ENCODE measurements around the gene ELP2. TPM values are rescaled to one million over a fixed set of nuclear protein-coding genes. Genes with fewer than 3 reads are reported as not detected.

ELP2 gene
- polyA plus RNA-seq, 2 donors, result 22.7 to 40.3 TPM

GRCh38 chr18:36183987-36184386 is 54.3 kb downstream of the ELP2 start:
- H3K27ac ChIP-seq (ENCODE audit: low read depth in 2 of 2, low read length in 1 of 2), result no peak overlapping the region

GRCh38 chr18:36185157-36185556 is 55.5 kb downstream of the ELP2 start:
- H3K9me3 ChIP-seq (ENCODE audit: control insufficient read depth in 2 of 2, insufficient read depth in 1 of 2, low read depth in 1 of 2, low read length in 1 of 2), result no peaks in the 10 kb centered on the region
- H3K27me3 ChIP-seq (ENCODE audit: control insufficient read depth in 1 of 2, insufficient read depth in 2 of 2, low read length in 2 of 2), result no peaks in the 10 kb centered on the region
- WGBS, 2 donors, result 93 to 94% methylated on average over 3 of the region's 3 CpGs
- H3K4me3 ChIP-seq (ENCODE audit: low read depth in 1 of 2, low read length in 2 of 2), result no peak overlapping the region
- H3K4me1 ChIP-seq (ENCODE audit: control insufficient read depth in 2 of 2, insufficient read depth in 2 of 2, low read length in 1 of 2), result peaks cover 5 to 19% of the 10 kb centered on the region in 2 donors
- H3K27ac ChIP-seq (ENCODE audit: low read depth in 2 of 2, low read length in 1 of 2), result no peak overlapping the region
- no peaks in the 10 kb centered on the region for H3K36me3 ChIP-seq (ENCODE audit: control insufficient read depth in 2 of 2, insufficient read depth in 2 of 2, low read length in 1 of 2)

More at GRCh38 chr18:36183987-36184386, 54.3 kb downstream of the ELP2 start:
- Histone ChIP-seq H3K9me3 (ENCODE audit: control insufficient read depth in 2 of 2, insufficient read depth in 1 of 2, low read depth in 1 of 2, low read length in 1 of 2) (no peaks in the 10 kb centered on the region), H3K4me3 (ENCODE audit: low read depth in 1 of 2, low read length in 2 of 2) (no peak overlapping the region), H3K27me3 (ENCODE audit: control insufficient read depth in 1 of 2, insufficient read depth in 2 of 2, low read length in 2 of 2) (no peaks in the 10 kb centered on the region), H3K4me1 (ENCODE audit: control insufficient read depth in 2 of 2, insufficient read depth in 2 of 2, low read length in 1 of 2) (peaks cover 5 to 19% of the 10 kb centered on the region in 2 donors), H3K36me3 (ENCODE audit: control insufficient read depth in 2 of 2, insufficient read depth in 2 of 2, low read length in 1 of 2) (no peaks in the 10 kb centered on the region)
- 86 to 89% methylated on average over 2 of the region's 2 CpGs for WGBS, 2 donors

GRCh38 chr18:36185901-36186460 is 56.3 kb downstream of the ELP2 start:
- 83% methylated on average over 17 to 18 of the region's 18 CpGs for WGBS, 2 donors
- Histone ChIP-seq H3K9me3 (ENCODE audit: control insufficient read depth in 2 of 2, insufficient read depth in 1 of 2, low read depth in 1 of 2, low read length in 1 of 2) (no peaks in the 10 kb centered on the region), H3K27me3 (ENCODE audit: control insufficient read depth in 1 of 2, insufficient read depth in 2 of 2, low read length in 2 of 2) (no peaks in the 10 kb centered on the region), H3K4me3 (ENCODE audit: low read depth in 1 of 2, low read length in 2 of 2) (no peak overlapping the region), H3K36me3 (ENCODE audit: control insufficient read depth in 2 of 2, insufficient read depth in 2 of 2, low read length in 1 of 2) (no peaks in the 10 kb centered on the region), H3K4me1 (ENCODE audit: control insufficient read depth in 2 of 2, insufficient read depth in 2 of 2, low read length in 1 of 2) (peaks cover 5 to 19% of the 10 kb centered on the region in 2 donors), H3K27ac (ENCODE audit: low read depth in 2 of 2, low read length in 1 of 2) (no peak overlapping the region)

- Histone ChIP-seq H3K9me3 (ENCODE audit: control insufficient read depth in 2 of 2, insufficient read depth in 1 of 2, low read depth in 1 of 2, low read length in 1 of 2) (no peaks in the 10 kb centered on the region), H3K4me3 (ENCODE audit: low read depth in 1 of 2, low read length in 2 of 2) (peak overlapping the region; percentile 68 to 77), H3K4me1 (ENCODE audit: control insufficient read depth in 2 of 2, insufficient read depth in 2 of 2, low read length in 1 of 2) (peaks cover 5 to 19% of the 10 kb centered on the region in 2 donors), H3K27ac (ENCODE audit: low read depth in 2 of 2, low read length in 1 of 2) (no peak overlapping the region), H3K27me3 (ENCODE audit: control insufficient read depth in 1 of 2, insufficient read depth in 2 of 2, low read length in 2 of 2) (no peaks in the 10 kb centered on the region), H3K36me3 (ENCODE audit: control insufficient read depth in 2 of 2, insufficient read depth in 2 of 2, low read length in 1 of 2) (no peaks in the 10 kb centered on the region)
- 7 to 9% methylated on average over 47 of the region's 47 CpGs for WGBS, 2 donors
Observed at GRCh38 chr18:36186461-36187192, 56.9 kb downstream of the ELP2 start.

- Histone ChIP-seq H3K9me3 (ENCODE audit: control insufficient read depth in 2 of 2, insufficient read depth in 1 of 2, low read depth in 1 of 2, low read length in 1 of 2) (no peaks in the 10 kb centered on the region), H3K4me3 (ENCODE audit: low read depth in 1 of 2, low read length in 2 of 2) (peak within 1 kb of the TSS; percentile 68 to 77), H3K27ac (ENCODE audit: low read depth in 2 of 2, low read length in 1 of 2) (peak within 1 kb of the TSS in 1 of 2 donors; percentile 44), H3K27me3 (ENCODE audit: control insufficient read depth in 1 of 2, insufficient read depth in 2 of 2, low read length in 2 of 2) (no peaks in the 10 kb centered on the region), H3K36me3 (ENCODE audit: control insufficient read depth in 2 of 2, insufficient read depth in 2 of 2, low read length in 1 of 2) (no peaks in the 10 kb centered on the region), H3K4me1 (ENCODE audit: control insufficient read depth in 2 of 2, insufficient read depth in 2 of 2, low read length in 1 of 2) (peaks cover 5 to 19% of the 10 kb centered on the region in 2 donors)
- WGBS, 2 donors, result 0 to 1% methylated on average over 57 to 66 of the region's 66 CpGs
Observed at GRCh38 chr18:36187193-36187825, 57.6 kb downstream of the ELP2 start, which contains the start of gene MOCOS. Gene MOCOS (plus strand): TSS chr18:36187497. CDS start chr18:36187540, 43 bp downstream.

GRCh38 chr18:36187826-36188721 is 58.4 kb downstream of the ELP2 start:
- Histone ChIP-seq H3K4me1 (ENCODE audit: control insufficient read depth in 2 of 2, insufficient read depth in 2 of 2, low read length in 1 of 2) (peaks cover 5 to 19% of the 10 kb centered on the region in 2 donors), H3K27me3 (ENCODE audit: control insufficient read depth in 1 of 2, insufficient read depth in 2 of 2, low read length in 2 of 2) (no peaks in the 10 kb centered on the region), H3K36me3 (ENCODE audit: control insufficient read depth in 2 of 2, insufficient read depth in 2 of 2, low read length in 1 of 2) (no peaks in the 10 kb centered on the region), H3K9me3 (ENCODE audit: control insufficient read depth in 2 of 2, insufficient read depth in 1 of 2, low read depth in 1 of 2, low read length in 1 of 2) (no peaks in the 10 kb centered on the region), H3K27ac (ENCODE audit: low read depth in 2 of 2, low read length in 1 of 2) (peak overlapping the region in 1 of 2 donors; percentile 44), H3K4me3 (ENCODE audit: low read depth in 1 of 2, low read length in 2 of 2) (peak overlapping the region; percentile 68 to 77)
- 29 to 31% methylated on average over 43 of the region's 43 CpGs for WGBS, 2 donors

GRCh38 chr18:36188916-36189315 is 59.2 kb downstream of the ELP2 start:
- Histone ChIP-seq H3K27ac (ENCODE audit: low read depth in 2 of 2, low read length in 1 of 2) (no peak overlapping the region), H3K4me3 (ENCODE audit: low read depth in 1 of 2, low read length in 2 of 2) (no peak overlapping the region), H3K36me3 (ENCODE audit: control insufficient read depth in 2 of 2, insufficient read depth in 2 of 2, low read length in 1 of 2) (no peaks in the 10 kb centered on the region), H3K9me3 (ENCODE audit: control insufficient read depth in 2 of 2, insufficient read depth in 1 of 2, low read depth in 1 of 2, low read length in 1 of 2) (no peaks in the 10 kb centered on the region), H3K4me1 (ENCODE audit: control insufficient read depth in 2 of 2, insufficient read depth in 2 of 2, low read length in 1 of 2) (peaks cover 5 to 19% of the 10 kb centered on the region in 2 donors), H3K27me3 (ENCODE audit: control insufficient read depth in 1 of 2, insufficient read depth in 2 of 2, low read length in 2 of 2) (no peaks in the 10 kb centered on the region)
- 54 to 74% methylated on average over 3 of the region's 3 CpGs for WGBS, 2 donors

GRCh38 chr18:36189486-36189885 is 59.8 kb downstream of the ELP2 start:
- H3K27ac ChIP-seq (ENCODE audit: low read depth in 2 of 2, low read length in 1 of 2), result no peak overlapping the region

GRCh38 chr18:36191286-36191685 is 61.6 kb downstream of the ELP2 start:
- 95 to 97% methylated on average over 3 of the region's 3 CpGs for WGBS, 2 donors
- Histone ChIP-seq H3K4me1 (ENCODE audit: control insufficient read depth in 2 of 2, insufficient read depth in 2 of 2, low read length in 1 of 2) (peaks cover 5 to 17% of the 10 kb centered on the region in 2 donors), H3K36me3 (ENCODE audit: control insufficient read depth in 2 of 2, insufficient read depth in 2 of 2, low read length in 1 of 2) (no peaks in the 10 kb centered on the region), H3K27ac (ENCODE audit: low read depth in 2 of 2, low read length in 1 of 2) (no peak overlapping the region), H3K9me3 (ENCODE audit: control insufficient read depth in 2 of 2, insufficient read depth in 1 of 2, low read depth in 1 of 2, low read length in 1 of 2) (no peaks in the 10 kb centered on the region), H3K4me3 (ENCODE audit: low read depth in 1 of 2, low read length in 2 of 2) (no peak overlapping the region), H3K27me3 (ENCODE audit: control insufficient read depth in 1 of 2, insufficient read depth in 2 of 2, low read length in 2 of 2) (no peaks in the 10 kb centered on the region)

More at GRCh38 chr18:36189486-36189885, 59.8 kb downstream of the ELP2 start:
- H3K9me3 ChIP-seq (ENCODE audit: control insufficient read depth in 2 of 2, insufficient read depth in 1 of 2, low read depth in 1 of 2, low read length in 1 of 2), result no peaks in the 10 kb centered on the region
- H3K4me1 ChIP-seq (ENCODE audit: control insufficient read depth in 2 of 2, insufficient read depth in 2 of 2, low read length in 1 of 2), result peaks cover 5 to 19% of the 10 kb centered on the region in 2 donors
- H3K27me3 ChIP-seq (ENCODE audit: control insufficient read depth in 1 of 2, insufficient read depth in 2 of 2, low read length in 2 of 2), result no peaks in the 10 kb centered on the region
- H3K36me3 ChIP-seq (ENCODE audit: control insufficient read depth in 2 of 2, insufficient read depth in 2 of 2, low read length in 1 of 2), result no peaks in the 10 kb centered on the region
- no peak overlapping the region for H3K4me3 ChIP-seq (ENCODE audit: low read depth in 1 of 2, low read length in 2 of 2)
- 77 to 81% methylated on average over 4 of the region's 4 CpGs for WGBS, 2 donors

Measured in esophagus (tissue), 2 donors.